ENCODE measurements around the gene RWDD4. TPM values are rescaled to one million over a fixed set of nuclear protein-coding genes. Genes with fewer than 3 reads are reported as not detected.
A peak's percentile ranks its signal among the peaks of the same experiment; 100 is the strongest.

RWDD4 gene
- total RNA-seq, 1 donor, result 19.9 TPM

- Histone ChIP-seq H4K20me1 (ENCODE audit: insufficient read depth, low read length) (no peaks in the 10 kb centered on the region), H3K9me3 (ENCODE audit: low read depth, low read length) (no peaks in the 10 kb centered on the region), H3K4me3 (ENCODE audit: insufficient read depth, low read length) (no peak overlapping the region), H2AFZ (ENCODE audit: low read length) (no peak overlapping the region), H3K79me2 (ENCODE audit: insufficient read depth, low read length) (no peaks in the 10 kb centered on the region), H3K4me1 (ENCODE audit: insufficient read depth, low read length) (peaks cover 31% of the 10 kb centered on the region), H3K27me3 (ENCODE audit: insufficient read depth, low read length) (no peaks in the 10 kb centered on the region), H3K36me3 (ENCODE audit: insufficient read depth, low read length) (no peaks in the 10 kb centered on the region), H3K27ac (ENCODE audit: low read depth, low read length) (no peak overlapping the region), H3K4me2 (ENCODE audit: insufficient read depth, low read length) (no peak overlapping the region)
- no peak for TF ChIP-seq CTCF (IDR thresholded peaks at IDR 0.05; ENCODE audit: extremely low read depth, low read depth, low read length)
- peak; percentile 78 for DNase-seq (ENCODE audit: insufficient read length, low spot score, missing footprints)
These were observed 23.7 kb downstream of the RWDD4 start for GRCh38 chr4:183635321-183635720.

- no peaks in the 10 kb centered on the region for H3K36me3 ChIP-seq (ENCODE audit: insufficient read depth, low read length)
- no peak overlapping the region for H3K27ac ChIP-seq (ENCODE audit: low read depth, low read length)
- no peaks in the 10 kb centered on the region for H3K9me3 ChIP-seq (ENCODE audit: low read depth, low read length)
- H3K4me1 ChIP-seq (ENCODE audit: insufficient read depth, low read length), result peaks cover 22% of the 10 kb centered on the region
- no peaks in the 10 kb centered on the region for H3K27me3 ChIP-seq (ENCODE audit: insufficient read depth, low read length)
- H3K4me3 ChIP-seq (ENCODE audit: insufficient read depth, low read length), result no peak overlapping the region
- no peak for DNase-seq (ENCODE audit: insufficient read length, low spot score, missing footprints)
- no peaks in the 10 kb centered on the region for H4K20me1 ChIP-seq (ENCODE audit: insufficient read depth, low read length)
- no peak for TF ChIP-seq CTCF (IDR thresholded peaks at IDR 0.05; ENCODE audit: extremely low read depth, low read depth, low read length)
- H3K4me2 ChIP-seq (ENCODE audit: insufficient read depth, low read length), result no peak overlapping the region
- H2AFZ ChIP-seq (ENCODE audit: low read length), result peak overlapping the region; percentile 68
- no peaks in the 10 kb centered on the region for H3K79me2 ChIP-seq (ENCODE audit: insufficient read depth, low read length)
These were observed 25.2 kb downstream of the RWDD4 start for GRCh38 chr4:183633476-183634400.

GRCh38 chr4:183632689-183633088 is 26.3 kb downstream of the RWDD4 start:
- Histone ChIP-seq H3K27me3 (ENCODE audit: insufficient read depth, low read length) (no peaks in the 10 kb centered on the region), H4K20me1 (ENCODE audit: insufficient read depth, low read length) (no peaks in the 10 kb centered on the region), H2AFZ (ENCODE audit: low read length) (no peak overlapping the region), H3K4me2 (ENCODE audit: insufficient read depth, low read length) (no peak overlapping the region), H3K36me3 (ENCODE audit: insufficient read depth, low read length) (no peaks in the 10 kb centered on the region), H3K4me3 (ENCODE audit: insufficient read depth, low read length) (no peak overlapping the region), H3K9me3 (ENCODE audit: low read depth, low read length) (no peaks in the 10 kb centered on the region), H3K79me2 (ENCODE audit: insufficient read depth, low read length) (no peaks in the 10 kb centered on the region), H3K4me1 (ENCODE audit: insufficient read depth, low read length) (peaks cover 14% of the 10 kb centered on the region), H3K27ac (ENCODE audit: low read depth, low read length) (no peak overlapping the region)
- no peak for DNase-seq (ENCODE audit: insufficient read length, low spot score, missing footprints)
- no peak for TF ChIP-seq CTCF (IDR thresholded peaks at IDR 0.05; ENCODE audit: extremely low read depth, low read depth, low read length)

GRCh38 chr4:183631577-183632198 is 27.3 kb downstream of the RWDD4 start:
- Histone ChIP-seq H3K4me3 (ENCODE audit: insufficient read depth, low read length) (no peak overlapping the region), H3K79me2 (ENCODE audit: insufficient read depth, low read length) (no peaks in the 10 kb centered on the region), H3K27ac (ENCODE audit: low read depth, low read length) (no peak overlapping the region), H3K27me3 (ENCODE audit: insufficient read depth, low read length) (no peaks in the 10 kb centered on the region), H4K20me1 (ENCODE audit: insufficient read depth, low read length) (no peaks in the 10 kb centered on the region), H2AFZ (ENCODE audit: low read length) (no peak overlapping the region), H3K4me1 (ENCODE audit: insufficient read depth, low read length) (peaks cover 4% of the 10 kb centered on the region), H3K36me3 (ENCODE audit: insufficient read depth, low read length) (no peaks in the 10 kb centered on the region), H3K9me3 (ENCODE audit: low read depth, low read length) (no peaks in the 10 kb centered on the region), H3K4me2 (ENCODE audit: insufficient read depth, low read length) (no peak overlapping the region)
- DNase-seq (ENCODE audit: insufficient read length, low spot score, missing footprints), result no peak
- no peak for TF ChIP-seq CTCF (IDR thresholded peaks at IDR 0.05; ENCODE audit: extremely low read depth, low read depth, low read length)

Measured in osteoblast (primary cell).